GM12878 (cell line): ENCODE data around the gene RPS6KA4. TPM values are rescaled to one million over a fixed set of nuclear protein-coding genes. Genes with fewer than 3 reads are reported as not detected.

Experiments
- ATAC-seq: fragments of 200-7000 bp; cut with Tn5 transposase; 3 replicates; pipeline ENCODE4 v1.9.1; 2020; ENCODE audit warnings: mild to moderate bottlenecking, moderate library complexity
- BruUV-seq: library from RNA; stranded (reverse); fragments of 400-500 nt; replicated peaks from 2 replicates; lab custom pipeline; 2021; lab: Mats Ljungman, UMichigan
- CTCF ChIA-PET: fragments of 300-600 bp; sonication (Branson Sonifier 250); formaldehyde crosslinking; extraction: SDS; loops from one replicate; lab custom pipeline; 2021; ENCODE audit warnings: inconsistent platforms; lab: Yijun Ruan, JAX
- POLR2A ChIA-PET: fragments of 350-600 bp; formaldehyde crosslinking; extraction: SDS; loops from one replicate; lab custom pipeline; 2021; ENCODE audit warnings: inconsistent platforms; lab: Charles Lee
- RAD21 ChIA-PET: fragments of 300-600 bp; sonication (Branson Sonifier 250); formaldehyde crosslinking; loops from one replicate; lab custom pipeline; 2023; ENCODE audit warnings: antibody characterized with exemption; ENCODE audit not compliant: unreplicated experiment; lab: Charles Lee
- SMC1A ChIA-PET: fragments of 300-600 bp; sonication (Branson Sonifier 250); formaldehyde crosslinking; loops from one replicate; lab custom pipeline; 2023; ENCODE audit not compliant: unreplicated experiment, uncharacterized antibody; lab: Charles Lee
- DNase-seq: peaks from one replicate; pipeline ENCODE4 v3.0.0-alpha.2; 2011; ENCODE audit warnings: low read depth, low spot score
- FAIRE-seq: peaks from 3 replicates; lab custom pipeline; 2011; peaks lifted over from hg19 to GRCh38; lab: Jason Lieb, UNC
- H2AFZ ChIP-seq: 2 replicates; pipeline ENCODE4 v1.6.0; 2011; ENCODE audit warnings: low read depth, low read length, control low read depth; ENCODE audit not compliant: control insufficient read depth
- H3K27ac ChIP-seq: 2 replicates; pipeline ENCODE4 v1.5.1; 2011; ENCODE audit warnings: control low read depth; ENCODE audit not compliant: control insufficient read depth, insufficient read depth
- H3K27me3 ChIP-seq, 2 experiments: replicated peaks in 1 of 2; 2 replicates each; pipeline versions ENCODE4 v1.6.0 to v1.6.1; 2011; ENCODE audit warnings: low read length in 1 of 2; ENCODE audit not compliant: control insufficient read depth in 2 of 2, insufficient read depth in 2 of 2
- H3K36me3 ChIP-seq, 2 experiments: 2 replicates each; pipeline ENCODE4 v1.5.1; 2011; ENCODE audit warnings: low read length in 1 of 2; ENCODE audit not compliant: control insufficient read depth in 2 of 2, insufficient read depth in 2 of 2
- H3K4me1 ChIP-seq: 2 replicates; pipeline ENCODE4 v1.6.1; 2011; ENCODE audit warnings: mild to moderate bottlenecking, low read length, moderate library complexity, mixed read lengths; ENCODE audit not compliant: control insufficient read depth, insufficient read depth
- H3K4me2 ChIP-seq: 2 replicates; pipeline ENCODE4 v1.6.0; 2011; ENCODE audit warnings: control low read depth; ENCODE audit not compliant: control insufficient read depth, insufficient read depth
- H3K4me3 ChIP-seq: fragments of 200-600 bp; sonication (generic); 2 replicates; pipeline ENCODE4 v1.5.1; 2016
- H3K79me2 ChIP-seq: 2 replicates; pipeline ENCODE4 v1.6.0; 2011; ENCODE audit warnings: low read length; ENCODE audit not compliant: control insufficient read depth, insufficient read depth
- H3K9ac ChIP-seq: 2 replicates; pipeline ENCODE4 v1.8.0; 2011; ENCODE audit warnings: low read length, control low read depth, mixed read lengths; ENCODE audit not compliant: control insufficient read depth, insufficient read depth
- H3K9me3 ChIP-seq: replicated peaks from 3 replicates; pipeline ENCODE4 v1.5.1; 2011; ENCODE audit warnings: mild to moderate bottlenecking, low read length; ENCODE audit not compliant: control insufficient read depth, insufficient read depth
- H4K20me1 ChIP-seq: 2 replicates; pipeline ENCODE4 v1.6.0; 2011; ENCODE audit not compliant: control insufficient read depth, insufficient read depth
- ATF7 ChIP-seq: fragments of 450-650 bp; IDR thresholded peaks from 2 replicates; pipeline ENCODE4 v1.6.1; 2016; ENCODE audit warnings: low read depth, mild to moderate bottlenecking
- PML ChIP-seq: IDR thresholded peaks from 2 replicates; pipeline ENCODE4 v1.6.1; 2012; ENCODE audit warnings: low read length, inconsistent platforms
- WGBS: methylation state at CpG from one replicate; pipeline ENCODE4 v1.1.6; 2016; ENCODE audit warnings: low lambda C conversion rate; ENCODE audit not compliant: insufficient replicate concordance, insufficient coverage; ENCODE audit errors: missing lambda C conversion rate; 5-methylcytosine and 5-hydroxymethylcytosine counted together
- in situ Hi-C: fragments of 300-500 bp; cut with MboI; formaldehyde crosslinking; loops from 9 replicates; pipeline ENCODE4 v1.14.3; 2018; ENCODE audit warnings: mixed read lengths
- intact Hi-C: fragments of 100-400 bp; cut with micrococcal nuclease; formaldehyde crosslinking; loops from one replicate; pipeline ENCODE4 v1.14.2; 2022; ENCODE audit not compliant: unreplicated experiment
- microRNA counts: library from miRNA; unstranded; fragments of <30 nt; microRNA quantifications from one replicate; lab custom pipeline; 2016
- microRNA-seq: library from miRNA; unstranded; fragments of <30 nt; microRNA quantifications from one replicate; pipeline ENCODE4, GENCODE V29; 2018
- polyA plus RNA-seq, 11 experiments: library from polyadenylated mRNA; depleted of rRNA in 4 of 11; unstranded in 6 of 11; stranded (reverse) in 5 of 11; fragments of >200 nt; fragmentation: Nextera tagmentation in 4 of 11; fragmentation: Illumina TruSeq in 1 of 11; extraction: Ambion mirVana in 4 of 11; extraction: Trizol in 1 of 11; gene quantifications; 1 replicate in 1 of 11; 2 replicates in 10 of 11; pipeline versions ENCODE4 v1.2.1 to v1.2.3, GENCODE V29; 2011 to 2016; ENCODE audit warnings: inconsistent platforms in 2 of 11, missing spikeins in 2 of 11, low read depth in 1 of 11
- small RNA-seq: library from RNA; depleted of rRNA; stranded (forward); fragments of <200 nt; gene quantifications from one replicate; pipeline ENCODE3, GENCODE V24; 2014
- total RNA-seq, 4 experiments: library from RNA; depleted of rRNA in 3 of 4; stranded (reverse); fragments of >200 nt in 3 of 4; fragmentation: Illumina TruSeq in 1 of 4; extraction: Trizol in 1 of 4; gene quantifications; 2 replicates each; pipeline versions ENCODE4 v1.2.1 to v1.2.3, GENCODE V29; 2013 to 2021

The RPS6KA4 gene
- total and polyA plus RNA-seq, 10 of the 15 experiments (the other 5 are each of a cell fraction or from before 2014, with no cell fraction given): 0.34 to 32.6 (median 11.3) TPM

GRCh38 chr11:64419818-64420485, 61.0 kb downstream of the RPS6KA4 start:
- ChIA-PET CTCF (interaction anchor here (1.0 kb wide), 1 partner anchor 39 kb away, joined by 3 read pairs; no protein-coding TSS in a partner anchor), SMC1A (interaction anchor here (0.8 kb wide), 1 partner anchor 76 kb away, joined by 3 read pairs; no protein-coding TSS in a partner anchor), POLR2A (interaction anchor here (0.6 kb wide), 1 partner anchor 11 kb away, joined by 4 read pairs; no protein-coding TSS in a partner anchor), RAD21 (no interaction called here)
- ATAC-seq (no peak), DNase-seq (no peak), FAIRE-seq (no peak)
- no peak overlapping the region for H2AFZ ChIP-seq
- H3K79me2 ChIP-seq: no peaks in the 10 kb centered on the region
- H3K9me3 ChIP-seq: no peaks in the 10 kb centered on the region; the same call in 2 of the 3 replicates
- no TSS peak for BruUV-seq
- H3K9ac ChIP-seq: no peak overlapping the region
- TF ChIP-seq PML (no peak), ATF7 (peak; percentile 72)
- no peaks in the 10 kb centered on the region for H3K4me1 ChIP-seq
- intact Hi-C loops (no loop called here), in situ Hi-C loops (no loop called here)
- no peak overlapping the region for H3K4me3 ChIP-seq
- no peaks in the 10 kb centered on the region for H3K36me3 ChIP-seq
- H3K27me3 ChIP-seq: no peaks in the 10 kb centered on the region
- no peak overlapping the region for H3K4me2 ChIP-seq
- WGBS: 39% methylated on average over 8 of the region's 8 CpGs
- no peaks in the 10 kb centered on the region for H4K20me1 ChIP-seq
- H3K27ac ChIP-seq: no peak overlapping the region

MicroRNAs encoded within 50 kb of the gene (microRNA counts, 767-probe panel; counts per million panel counts)
- 516 counts per million, percentile 8 among the panel's probes with 10 or more counts for microRNA hsa-miR-1237 (lab: Ali Mortazavi, UCI)

Small RNA genes lying within 50 kb of the gene (microRNA-seq; reads per million reads assigned to microRNA genes)
- 2.3 reads per million, percentile 7 among the genes with 10 or more reads in this experiment for gene MIR1237
- 4.0 reads per million, percentile 23 among the genes with 10 or more reads in this experiment for gene MIR7155

Small RNA genes lying within 50 kb of the gene (small RNA-seq; reads per million reads assigned to genes)
- gene MIR1237 (0.16 reads per million), gene MIR7155 (0.12 reads per million)

Other genes with a start within 250 kb of the RPS6KA4 start
Only the 7 nearest of the 20 such genes appear.
- gene GPR137, start 73.3 kb upstream of the RPS6KA4 start, total RNA-seq (2014; rRNA removed): 13.7 and 14.5 TPM in 2 replicates
- gene GPR137, start 73.3 kb upstream of the RPS6KA4 start, total RNA-seq (2014; rRNA removed; fragmentation: Illumina TruSeq; extraction: Trizol): 7.3 and 10.6 TPM in 2 replicates
- gene GPR137, start 73.3 kb upstream of the RPS6KA4 start, total RNA-seq (2021): 26.3 and 29.2 TPM in 2 replicates
- 4.6 and 13.8 TPM in 2 replicates for gene GPR137, start 73.3 kb upstream of the RPS6KA4 start, polyA plus RNA-seq (2011; rRNA removed)
- 2.9 and 11.0 TPM in 2 replicates for gene GPR137, start 73.3 kb upstream of the RPS6KA4 start, polyA plus RNA-seq (2014; fragmentation: Illumina TruSeq; extraction: Trizol)
- gene GPR137, start 73.3 kb upstream of the RPS6KA4 start, polyA plus RNA-seq (2014; fragmentation: Nextera tagmentation; extraction: Ambion mirVana): under 1 TPM; 0.37 to 0.75 TPM
- 19.0 and 26.9 TPM in 2 replicates for gene GPR137, start 73.3 kb upstream of the RPS6KA4 start, polyA plus RNA-seq (2014; rRNA removed)
- gene GPR137, start 73.3 kb upstream of the RPS6KA4 start, polyA plus RNA-seq (2016; fragmentation: Nextera tagmentation; extraction: Ambion mirVana): 10 to 100 TPM; 15.8 to 18.6 TPM
- gene KCNK4, start 67.9 kb upstream of the RPS6KA4 start, total RNA-seq (2014; rRNA removed): not detected in 2 replicates
- not detected in 2 replicates for gene KCNK4, start 67.9 kb upstream of the RPS6KA4 start, total RNA-seq (2014; rRNA removed; fragmentation: Illumina TruSeq; extraction: Trizol)
- not detected in 2 replicates for gene KCNK4, start 67.9 kb upstream of the RPS6KA4 start, total RNA-seq (2021)
- 0.04 TPM in 1 of 2 replicates, not detected in the other for gene KCNK4, start 67.9 kb upstream of the RPS6KA4 start, polyA plus RNA-seq (2011; rRNA removed)
- not detected in 2 replicates for gene KCNK4, start 67.9 kb upstream of the RPS6KA4 start, polyA plus RNA-seq (2014; fragmentation: Illumina TruSeq; extraction: Trizol)
- not detected for gene KCNK4, start 67.9 kb upstream of the RPS6KA4 start, polyA plus RNA-seq (2014; fragmentation: Nextera tagmentation; extraction: Ambion mirVana)
- gene KCNK4, start 67.9 kb upstream of the RPS6KA4 start, polyA plus RNA-seq (2014; rRNA removed): 0.20 TPM in 1 of 2 replicates, not detected in the other
- not detected for gene KCNK4, start 67.9 kb upstream of the RPS6KA4 start, polyA plus RNA-seq (2016; fragmentation: Nextera tagmentation; extraction: Ambion mirVana)
- not detected in 2 replicates for gene CATSPERZ, start 58.8 kb upstream of the RPS6KA4 start, total RNA-seq (2014; rRNA removed)
- gene CATSPERZ, start 58.8 kb upstream of the RPS6KA4 start, total RNA-seq (2014; rRNA removed; fragmentation: Illumina TruSeq; extraction: Trizol): not detected in 2 replicates
- gene CATSPERZ, start 58.8 kb upstream of the RPS6KA4 start, total RNA-seq (2021): 0.29 TPM in 1 of 2 replicates, not detected in the other
- 0.12 and 0.24 TPM in 2 replicates for gene CATSPERZ, start 58.8 kb upstream of the RPS6KA4 start, polyA plus RNA-seq (2011; rRNA removed)
- gene CATSPERZ, start 58.8 kb upstream of the RPS6KA4 start, polyA plus RNA-seq (2014; fragmentation: Illumina TruSeq; extraction: Trizol): 0.31 TPM in 1 of 2 replicates, not detected in the other
- gene CATSPERZ, start 58.8 kb upstream of the RPS6KA4 start, polyA plus RNA-seq (2014; fragmentation: Nextera tagmentation; extraction: Ambion mirVana): not detected
- gene CATSPERZ, start 58.8 kb upstream of the RPS6KA4 start, polyA plus RNA-seq (2014; rRNA removed): not detected in 2 replicates
- gene CATSPERZ, start 58.8 kb upstream of the RPS6KA4 start, polyA plus RNA-seq (2016; fragmentation: Nextera tagmentation; extraction: Ambion mirVana): not detected
- gene ESRRA, start 53.6 kb upstream of the RPS6KA4 start, total RNA-seq (2014; rRNA removed): 34.9 and 40.7 TPM in 2 replicates
- gene ESRRA, start 53.6 kb upstream of the RPS6KA4 start, total RNA-seq (2014; rRNA removed; fragmentation: Illumina TruSeq; extraction: Trizol): 12.3 and 12.7 TPM in 2 replicates
- 41.7 and 48.9 TPM in 2 replicates for gene ESRRA, start 53.6 kb upstream of the RPS6KA4 start, total RNA-seq (2021)
- gene ESRRA, start 53.6 kb upstream of the RPS6KA4 start, polyA plus RNA-seq (2011; rRNA removed): 6.4 and 10.9 TPM in 2 replicates
- gene ESRRA, start 53.6 kb upstream of the RPS6KA4 start, polyA plus RNA-seq (2014; fragmentation: Illumina TruSeq; extraction: Trizol): 1.5 and 7.0 TPM in 2 replicates
- gene ESRRA, start 53.6 kb upstream of the RPS6KA4 start, polyA plus RNA-seq (2014; fragmentation: Nextera tagmentation; extraction: Ambion mirVana): under 1 TPM; 0.32 to 0.55 TPM
- gene ESRRA, start 53.6 kb upstream of the RPS6KA4 start, polyA plus RNA-seq (2014; rRNA removed): 32.7 and 45.0 TPM in 2 replicates
- 10 to 100 TPM; 12.4 to 23.3 TPM for gene ESRRA, start 53.6 kb upstream of the RPS6KA4 start, polyA plus RNA-seq (2016; fragmentation: Nextera tagmentation; extraction: Ambion mirVana)
- gene TRMT112, start 41.6 kb upstream of the RPS6KA4 start, total RNA-seq (2014; rRNA removed): 252 and 288 TPM in 2 replicates
- gene TRMT112, start 41.6 kb upstream of the RPS6KA4 start, total RNA-seq (2014; rRNA removed; fragmentation: Illumina TruSeq; extraction: Trizol): 212 and 217 TPM in 2 replicates
- 210 and 220 TPM in 2 replicates for gene TRMT112, start 41.6 kb upstream of the RPS6KA4 start, total RNA-seq (2021)
- gene TRMT112, start 41.6 kb upstream of the RPS6KA4 start, polyA plus RNA-seq (2011; rRNA removed): 300 and 394 TPM in 2 replicates
- 96.2 and 220 TPM in 2 replicates for gene TRMT112, start 41.6 kb upstream of the RPS6KA4 start, polyA plus RNA-seq (2014; fragmentation: Illumina TruSeq; extraction: Trizol)
- gene TRMT112, start 41.6 kb upstream of the RPS6KA4 start, polyA plus RNA-seq (2014; fragmentation: Nextera tagmentation; extraction: Ambion mirVana): 100 to 1,000 TPM; 322 to 331 TPM
- 294 and 320 TPM in 2 replicates for gene TRMT112, start 41.6 kb upstream of the RPS6KA4 start, polyA plus RNA-seq (2014; rRNA removed)
- 100 to 1,000 TPM; 411 to 455 TPM for gene TRMT112, start 41.6 kb upstream of the RPS6KA4 start, polyA plus RNA-seq (2016; fragmentation: Nextera tagmentation; extraction: Ambion mirVana)
- gene PRDX5, start 41.0 kb upstream of the RPS6KA4 start, total RNA-seq (2014; rRNA removed): 238 and 248 TPM in 2 replicates
- gene PRDX5, start 41.0 kb upstream of the RPS6KA4 start, total RNA-seq (2014; rRNA removed; fragmentation: Illumina TruSeq; extraction: Trizol): 198 and 206 TPM in 2 replicates
- 202 and 214 TPM in 2 replicates for gene PRDX5, start 41.0 kb upstream of the RPS6KA4 start, total RNA-seq (2021)
- 265 and 406 TPM in 2 replicates for gene PRDX5, start 41.0 kb upstream of the RPS6KA4 start, polyA plus RNA-seq (2011; rRNA removed)
- gene PRDX5, start 41.0 kb upstream of the RPS6KA4 start, polyA plus RNA-seq (2014; fragmentation: Illumina TruSeq; extraction: Trizol): 110 and 241 TPM in 2 replicates
- 100 to 1,000 TPM in 1 of 2 experiments, 10 to 100 TPM in 1; 95.7 to 203 TPM for gene PRDX5, start 41.0 kb upstream of the RPS6KA4 start, polyA plus RNA-seq (2014; fragmentation: Nextera tagmentation; extraction: Ambion mirVana)
- 341 and 351 TPM in 2 replicates for gene PRDX5, start 41.0 kb upstream of the RPS6KA4 start, polyA plus RNA-seq (2014; rRNA removed)
- 100 to 1,000 TPM; 324 to 357 TPM for gene PRDX5, start 41.0 kb upstream of the RPS6KA4 start, polyA plus RNA-seq (2016; fragmentation: Nextera tagmentation; extraction: Ambion mirVana)
- 38.7 and 41.6 TPM in 2 replicates for gene CCDC88B, start 19.0 kb upstream of the RPS6KA4 start, total RNA-seq (2014; rRNA removed)
- gene CCDC88B, start 19.0 kb upstream of the RPS6KA4 start, total RNA-seq (2014; rRNA removed; fragmentation: Illumina TruSeq; extraction: Trizol): 18.9 and 21.8 TPM in 2 replicates
- 55.5 and 66.0 TPM in 2 replicates for gene CCDC88B, start 19.0 kb upstream of the RPS6KA4 start, total RNA-seq (2021)
- 8.7 and 18.2 TPM in 2 replicates for gene CCDC88B, start 19.0 kb upstream of the RPS6KA4 start, polyA plus RNA-seq (2011; rRNA removed)
- gene CCDC88B, start 19.0 kb upstream of the RPS6KA4 start, polyA plus RNA-seq (2014; fragmentation: Illumina TruSeq; extraction: Trizol): 5.0 and 13.8 TPM in 2 replicates
- gene CCDC88B, start 19.0 kb upstream of the RPS6KA4 start, polyA plus RNA-seq (2014; fragmentation: Nextera tagmentation; extraction: Ambion mirVana): 1 to 10 TPM in 1 of 2 experiments, under 1 TPM in 1; 0.24 to 2.8 TPM
- gene CCDC88B, start 19.0 kb upstream of the RPS6KA4 start, polyA plus RNA-seq (2014; rRNA removed): 55.2 and 66.0 TPM in 2 replicates
- 10 to 100 TPM; 13.6 to 20.2 TPM for gene CCDC88B, start 19.0 kb upstream of the RPS6KA4 start, polyA plus RNA-seq (2016; fragmentation: Nextera tagmentation; extraction: Ambion mirVana)